H1 (cell line): Measurements from ENCODE around the gene COL6A1. TPM values are rescaled to one million over a fixed set of nuclear protein-coding genes. Genes with fewer than 3 reads are reported as not detected.

Experiments
- CTCF ChIA-PET: fragments of 300-600 bp; sonication (Branson Sonifier 250); formaldehyde crosslinking; loops from one replicate; lab custom pipeline; 2021; ENCODE audit not compliant: partially characterized antibody; lab: Charles Lee
- POLR2A ChIA-PET: fragments of 300-600 bp; sonication (Branson Sonifier 250); formaldehyde crosslinking; loops from one replicate; lab custom pipeline; 2021; ENCODE audit warnings: inconsistent platforms; ENCODE audit not compliant: partially characterized antibody; lab: Charles Lee
- DNase-seq, 2 experiments: peaks; one replicate each; pipeline versions ENCODE4 v3.0.0 to v3.0.0-alpha.2; 2010 to 2022; ENCODE audit warnings: low spot score in 2 of 2, low read depth in 1 of 2, mixed read lengths in 1 of 2
- FAIRE-seq: peaks from 2 replicates; lab custom pipeline; 2011; peaks lifted over from hg19 to GRCh38; lab: Jason Lieb, UNC
- H2AFZ ChIP-seq: 2 replicates; pipeline ENCODE4 v1.8.1; 2012; ENCODE audit warnings: low read length, inconsistent platforms
- H2AK5ac ChIP-seq: 2 replicates; pipeline ENCODE4 v1.6.1; 2013; ENCODE audit warnings: low read depth, low read length
- H2BK120ac ChIP-seq: replicated peaks from 2 replicates; pipeline ENCODE3; 2013; ENCODE audit warnings: low read depth, low read length, inconsistent platforms
- H2BK12ac ChIP-seq: 2 replicates; pipeline ENCODE4 v1.6.1; 2013; ENCODE audit warnings: low read depth, low read length
- H2BK15ac ChIP-seq: 2 replicates; pipeline ENCODE4 v1.6.1; 2013; ENCODE audit warnings: low read length
- H2BK20ac ChIP-seq: 2 replicates; pipeline ENCODE4 v1.6.1; 2013; ENCODE audit warnings: low read length
- H2BK5ac ChIP-seq: 2 replicates; pipeline ENCODE4 v1.6.1; 2013; ENCODE audit warnings: low read depth, low read length
- H3K14ac ChIP-seq: 2 replicates; pipeline ENCODE4 v1.6.1; 2013; ENCODE audit warnings: inconsistent platforms; ENCODE audit not compliant: insufficient read length
- H3K18ac ChIP-seq: 2 replicates; pipeline ENCODE4 v1.6.1; 2013; ENCODE audit warnings: low read length; ENCODE audit errors: extremely low read depth
- H3K23ac ChIP-seq: 2 replicates; pipeline ENCODE4 v1.6.1; 2013; ENCODE audit warnings: inconsistent platforms; ENCODE audit not compliant: insufficient read length
- H3K23me2 ChIP-seq: 2 replicates; pipeline ENCODE4 v1.6.1; 2013; ENCODE audit warnings: low read depth, low read length
- H3K27ac ChIP-seq: 2 replicates; pipeline ENCODE4 v1.6.1; 2011; ENCODE audit warnings: low read depth, low read length, inconsistent platforms
- H3K27me3 ChIP-seq, 4 experiments: replicated peaks in 1 of 4; 1 replicate in 1 of 4; 2 replicates in 3 of 4; pipeline versions ENCODE4 v1.6.1 to v1.8.1; 2011 to 2013; ENCODE audit warnings: low read length in 3 of 4, mild to moderate bottlenecking in 3 of 4, inconsistent platforms in 2 of 4, mixed read lengths in 2 of 4, moderate library complexity in 1 of 4; ENCODE audit not compliant: control insufficient read depth in 3 of 4, insufficient read depth in 3 of 4; ENCODE audit errors: extremely low read depth in 1 of 4
- H3K36me3 ChIP-seq, 4 experiments: 2 replicates each; pipeline versions ENCODE4 v1.6.1 to v1.8.1; 2011 to 2013; ENCODE audit warnings: mild to moderate bottlenecking in 4 of 4, low read length in 3 of 4, moderate library complexity in 2 of 4, control low read depth in 1 of 4, inconsistent platforms in 1 of 4; ENCODE audit not compliant: insufficient read depth in 4 of 4, control insufficient read depth in 2 of 4
- H3K4ac ChIP-seq: replicated peaks from 2 replicates; pipeline ENCODE3; 2013; ENCODE audit warnings: low read length, low read depth, mixed read lengths, inconsistent platforms; ENCODE audit not compliant: insufficient read length
- H3K4me1 ChIP-seq, 4 experiments: replicated peaks in 1 of 4; 1 replicate in 1 of 4; 2 replicates in 3 of 4; pipeline versions ENCODE4 v1.6.1 to v1.8.1; 2011 to 2013; ENCODE audit warnings: low read length in 3 of 4, inconsistent platforms in 2 of 4, mixed read lengths in 1 of 4; ENCODE audit not compliant: insufficient read depth in 4 of 4, control insufficient read depth in 3 of 4
- H3K4me2 ChIP-seq, 2 experiments: 2 replicates each; pipeline versions ENCODE4 v1.6.1 to v1.8.1; 2011 to 2013; ENCODE audit warnings: low read depth in 2 of 2, low read length in 2 of 2, control low read depth in 1 of 2, inconsistent platforms in 1 of 2, mild to moderate bottlenecking in 1 of 2; ENCODE audit not compliant: insufficient read depth in 1 of 2
- H3K4me3 ChIP-seq, 4 experiments: fragments of 200-600, 300-600 bp in 1 of 4; sonication (generic), shearing (Covaris generic), sonication (Bioruptor Twin) in 1 of 4; 2 replicates each; pipeline versions ENCODE4 v1.5.1 to v1.8.1; 2011 to 2016; ENCODE audit warnings: low read length in 4 of 4, low read depth in 3 of 4, control low read depth in 2 of 4, inconsistent platforms in 2 of 4, mild to moderate bottlenecking in 2 of 4, mixed read lengths in 1 of 4, moderate library complexity in 1 of 4; ENCODE audit not compliant: insufficient read depth in 2 of 4; ENCODE audit errors: extremely low read depth in 1 of 4
- H3K56ac ChIP-seq: replicated peaks from 2 replicates; pipeline ENCODE3; 2013; ENCODE audit warnings: low read depth, mild to moderate bottlenecking, mixed read lengths, low read length, inconsistent platforms; ENCODE audit not compliant: insufficient read length
- H3K79me1 ChIP-seq: 2 replicates; pipeline ENCODE4 v1.6.1; 2013; ENCODE audit warnings: low read depth, low read length, control low read depth
- H3K79me2 ChIP-seq, 2 experiments: 2 replicates each; pipeline versions ENCODE4 v1.6.1 to v1.8.1; 2012 to 2013; ENCODE audit warnings: low read length in 2 of 2, mild to moderate bottlenecking in 2 of 2, inconsistent platforms in 1 of 2; ENCODE audit not compliant: insufficient read depth in 2 of 2, control insufficient read depth in 1 of 2
- H3K9ac ChIP-seq, 4 experiments: replicated peaks in 1 of 4; 1 replicate in 1 of 4; 2 replicates in 3 of 4; pipeline versions ENCODE4 v1.6.1 to v1.8.1; 2011 to 2013; ENCODE audit warnings: low read depth in 3 of 4, low read length in 3 of 4, control low read depth in 2 of 4, mild to moderate bottlenecking in 2 of 4, moderate library complexity in 2 of 4, inconsistent platforms in 1 of 4; ENCODE audit errors: extremely low read depth in 1 of 4
- H3K9me3 ChIP-seq, 2 experiments: 2 replicates each; pipeline versions ENCODE4 v1.6.1 to v1.8.1; 2012 to 2013; ENCODE audit warnings: mild to moderate bottlenecking in 2 of 2, moderate library complexity in 2 of 2, control low read depth in 1 of 2, inconsistent platforms in 1 of 2, low read depth in 1 of 2, low read length in 1 of 2, mixed read lengths in 1 of 2; ENCODE audit not compliant: insufficient read depth in 2 of 2
- H4K20me1 ChIP-seq, 2 experiments: replicated peaks in 1 of 2; 2 replicates each; pipeline versions ENCODE3 to v1.8.1; 2011 to 2013; ENCODE audit warnings: inconsistent platforms in 2 of 2, low read length in 2 of 2, mild to moderate bottlenecking in 1 of 2; ENCODE audit not compliant: insufficient read depth in 2 of 2, control insufficient read depth in 1 of 2
- H4K5ac ChIP-seq: 2 replicates; pipeline ENCODE4 v1.6.1; 2013; ENCODE audit warnings: low read length, low read depth, mixed read lengths, inconsistent platforms; ENCODE audit not compliant: insufficient read length
- H4K8ac ChIP-seq: 2 replicates; pipeline ENCODE4 v1.8.0; 2013; ENCODE audit warnings: mild to moderate bottlenecking, moderate library complexity, low read length, inconsistent platforms; ENCODE audit not compliant: insufficient read depth; ENCODE audit errors: extremely low read depth
- H4K91ac ChIP-seq: replicated peaks from 2 replicates; pipeline ENCODE3; 2013; ENCODE audit warnings: low read length, mixed read lengths, inconsistent platforms; ENCODE audit not compliant: insufficient read length
- CTCF ChIP-seq, 3 experiments: IDR thresholded peaks; 1 replicate in 2 of 3; 2 replicates in 1 of 3; pipeline versions ENCODE4 v1.5.1 to v1.6.1; 2011; ENCODE audit warnings: low read length in 3 of 3, mild to moderate bottlenecking in 3 of 3, inconsistent platforms in 2 of 3, low read depth in 1 of 3, moderate library complexity in 1 of 3; ENCODE audit not compliant: insufficient read depth in 1 of 3; ENCODE audit errors: control extremely low read depth in 1 of 3
- NRF1 ChIP-seq: IDR thresholded peaks from 2 replicates; pipeline ENCODE4 v1.6.1; 2011; ENCODE audit warnings: mild to moderate bottlenecking, low read depth, low read length, improper control_type of control experiment
- SP2 ChIP-seq: IDR thresholded peaks from 2 replicates; pipeline ENCODE4 v1.6.1; 2012; ENCODE audit warnings: mild to moderate bottlenecking, low read length, inconsistent platforms
- TEAD4 ChIP-seq: IDR thresholded peaks from 2 replicates; pipeline ENCODE4 v1.6.1; 2012; ENCODE audit warnings: low read depth, low read length, inconsistent platforms, mixed read lengths
- WGBS, 2 experiments: shearing (Covaris generic) in 1 of 2; methylation state at CpG; one replicate each; pipeline versions ENCODE4 v1.1.6 to v1.1.7; 2013 to 2015; ENCODE audit warnings: low lambda C conversion rate in 2 of 2, mixed read lengths in 2 of 2, inconsistent platforms in 1 of 2, low coverage in 1 of 2, missing lambda C conversion rate in 1 of 2; ENCODE audit not compliant: insufficient replicate concordance in 2 of 2, insufficient coverage in 1 of 2, insufficient read length in 1 of 2; ENCODE audit errors: extremely low coverage in 1 of 2, missing lambda C conversion rate in 1 of 2; 5-methylcytosine and 5-hydroxymethylcytosine counted together
- polyA plus RNA-seq, 7 experiments: library from polyadenylated mRNA; depleted of rRNA in 3 of 7; stranded (reverse) in 5 of 7; unstranded in 2 of 7; fragments of >200 nt in 5 of 7; fragments of 200-250 nt in 2 of 7; gene quantifications; 1 replicate in 5 of 7; 2 replicates in 1 of 7; 4 replicates in 1 of 7; pipeline versions ENCODE4 v1.2.1 to v1.2.3, GENCODE V29; 2011 to 2013; ENCODE audit warnings: missing spikeins in 2 of 7, mixed read lengths in 2 of 7
- total RNA-seq: library from RNA; stranded (reverse); fragmentation: NEBNext Ultra II Directional; extraction: Animal tissue kit (Norgen Biotek cat#: 25700); gene quantifications from 2 replicates; pipeline ENCODE4 v1.2.1, GENCODE V29; 2021

Gene COL6A1
- total and polyA plus RNA-seq, 2 of the 8 experiments (the other 6 are each of a cell fraction or from before 2014, with no cell fraction given): 100 to 115 TPM

DNA sequence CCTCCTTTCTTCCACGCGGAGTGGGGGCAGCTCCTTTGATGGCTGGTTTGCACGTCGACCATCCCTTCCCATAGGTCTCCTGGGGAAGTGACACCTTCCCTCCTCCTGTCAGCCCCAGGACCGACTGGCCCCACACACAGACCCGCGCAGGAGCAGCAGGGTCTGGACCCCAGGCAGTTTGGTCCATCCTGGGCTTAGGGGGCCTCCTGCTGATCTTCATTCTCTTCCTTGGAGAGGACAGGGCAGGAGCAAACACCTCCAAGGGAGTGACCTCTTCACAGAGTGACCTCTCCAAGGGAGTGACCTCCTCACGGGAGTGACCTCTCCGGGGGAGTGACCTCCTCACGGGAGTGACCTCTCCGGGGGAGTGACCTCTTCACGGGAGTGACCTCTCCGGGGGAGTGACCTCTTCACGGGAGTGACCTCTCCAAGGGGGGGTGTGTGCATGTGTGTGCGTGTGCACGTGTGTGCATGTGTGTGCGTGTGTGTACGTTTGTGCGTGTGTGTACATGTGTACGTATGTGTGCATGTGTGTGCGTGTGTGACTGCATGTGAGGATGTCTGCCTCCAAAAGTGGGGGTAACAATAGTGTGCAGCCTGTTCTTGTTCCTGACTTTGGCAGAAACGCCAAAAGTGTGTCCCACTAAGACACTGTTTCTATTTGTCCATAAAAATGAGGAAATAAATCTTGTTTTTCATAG lies 29.8 kb downstream of the COL6A1 start:
- H3K4ac ChIP-seq: no peak overlapping the region
- TF ChIP-seq NRF1 (no peak), SP2 (no peak), CTCF (IDR thresholded peaks at IDR 0.05; ENCODE audit: control extremely low read depth in 1 of 3, insufficient read depth in 1 of 3, low read depth in 1 of 3, low read length in 3 of 3) (no peak), TEAD4 (no peak)
- H4K91ac ChIP-seq: no peak overlapping the region
- no peak overlapping the region for H3K56ac ChIP-seq
- H3K79me2 ChIP-seq: no peaks in the 10 kb centered on the region
- no peak overlapping the region for H2BK5ac ChIP-seq
- 0 out of 2 replicates have a peak overlapping the region, but pooled peaks have one; percentile 15 for H2AK5ac ChIP-seq
- no peak overlapping the region for H3K9ac ChIP-seq
- no peaks in the 10 kb centered on the region for H3K9me3 ChIP-seq
- H2BK20ac ChIP-seq: no peak overlapping the region
- no peak for DNase-seq
- H4K20me1 ChIP-seq: no peaks in the 10 kb centered on the region
- H3K4me1 ChIP-seq: no peaks in the 10 kb centered on the region
- H3K4me2 ChIP-seq: no peak overlapping the region
- CTCF ChIA-PET: no interaction called here
- H2BK15ac ChIP-seq: no peak overlapping the region
- H3K36me3 ChIP-seq: no peaks in the 10 kb centered on the region
- H3K79me1 ChIP-seq: no peaks in the 10 kb centered on the region
- H3K23ac ChIP-seq: no peak overlapping the region
- FAIRE-seq: no peak
- H4K5ac ChIP-seq: no peak overlapping the region
- H2AFZ ChIP-seq: no peak overlapping the region
- no peak overlapping the region for H3K4me3 ChIP-seq
- no peak overlapping the region for H2BK120ac ChIP-seq
- WGBS, 2 experiments: 93% methylated on average over 18 of the region's 22 CpGs; no CpG with 5 or more reads in 1 of the 2 experiments
- H3K18ac ChIP-seq: no peak overlapping the region
- no peaks in the 10 kb centered on the region for H3K27me3 ChIP-seq
- H4K8ac ChIP-seq: no peak overlapping the region
- H2BK12ac ChIP-seq: no peak overlapping the region
- no peak overlapping the region for H3K27ac ChIP-seq
- H3K14ac ChIP-seq: no peak overlapping the region
- POLR2A ChIA-PET: interaction anchor here (1.0 kb wide), 1 partner anchor 29 kb away, joined by 3 read pairs; the partner anchor contains the start of gene COL6A1
- no peaks in the 10 kb centered on the region for H3K23me2 ChIP-seq
